ENCODE measurements around the gene MANBA. TPM values are rescaled to one million over a fixed set of nuclear protein-coding genes. Genes with fewer than 3 reads are reported as not detected.

MANBA gene
- total RNA-seq, 2 experiments from 2014 or later: 16.9 to 18.2 TPM

DNA sequence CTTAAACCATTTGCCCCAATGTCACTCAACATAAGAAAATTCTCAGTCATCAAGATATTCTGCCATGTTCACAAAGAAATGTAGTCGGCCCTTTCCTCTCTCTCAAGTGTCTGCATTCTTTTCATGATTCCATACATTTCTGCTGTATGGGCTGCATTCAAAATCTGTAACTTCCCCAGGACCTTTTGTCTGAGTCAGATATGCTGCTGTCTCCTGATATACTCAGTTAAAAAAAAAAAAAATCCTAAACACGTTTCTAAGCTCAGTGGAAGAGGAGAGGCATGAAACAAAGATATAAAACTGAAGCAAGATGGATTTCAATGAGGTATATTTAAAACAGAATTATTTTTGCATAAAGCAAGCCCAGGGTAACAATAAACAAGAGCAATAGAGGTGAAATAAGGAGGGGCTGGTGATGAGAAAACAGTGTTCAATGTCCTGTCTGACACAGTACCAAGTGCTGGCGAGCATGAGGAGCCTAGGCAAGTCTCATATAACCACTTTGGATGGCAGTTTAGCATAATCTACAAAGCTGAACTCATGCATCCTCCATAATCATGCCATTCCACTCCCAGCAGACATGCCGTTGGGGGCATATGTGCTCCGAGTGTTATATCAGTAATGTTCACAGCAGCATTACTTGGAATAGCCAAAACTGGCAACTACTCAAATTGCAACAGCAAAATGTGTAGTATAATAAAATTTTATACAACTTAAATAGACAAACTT is 76.7 kb downstream of the MANBA start:
- Histone ChIP-seq H3K36me3 (ENCODE audit: insufficient read depth, low read length) (peaks cover 11% of the 10 kb centered on the region), H3K27ac (ENCODE audit: low read depth in 1 of 2, low read length in 2 of 2) (no peak overlapping the region), H3K4me1 (ENCODE audit: insufficient read depth, low read length) (no peaks in the 10 kb centered on the region), H3K27me3 (ENCODE audit: control insufficient read depth in 1 of 2, insufficient read depth in 2 of 2, low read length in 2 of 2) (no peaks in the 10 kb centered on the region), H3K9me3 (ENCODE audit: control insufficient read depth in 1 of 2, insufficient read depth in 1 of 2, low read length in 2 of 2) (no peaks in the 10 kb centered on the region), H3K4me3 (ENCODE audit: low read length) (no peak overlapping the region)
- H3K4me1 Mint-ChIP-seq (ENCODE audit: low read depth): no peaks in the 10 kb centered on the region
- intact Hi-C loops (cut with DNase I, micrococcal nuclease): no loop called here
- ChIA-PET POLR2A (no interaction called here), CTCF (no interaction called here)
- no peaks in the 10 kb centered on the region for H3K27me3 Mint-ChIP-seq
- ATAC-seq (ENCODE audit: poor library complexity) (no peak), DNase-seq (no peak)
- no peak overlapping the region for H3K27ac Mint-ChIP-seq
- TF ChIP-seq, protein P1, sequence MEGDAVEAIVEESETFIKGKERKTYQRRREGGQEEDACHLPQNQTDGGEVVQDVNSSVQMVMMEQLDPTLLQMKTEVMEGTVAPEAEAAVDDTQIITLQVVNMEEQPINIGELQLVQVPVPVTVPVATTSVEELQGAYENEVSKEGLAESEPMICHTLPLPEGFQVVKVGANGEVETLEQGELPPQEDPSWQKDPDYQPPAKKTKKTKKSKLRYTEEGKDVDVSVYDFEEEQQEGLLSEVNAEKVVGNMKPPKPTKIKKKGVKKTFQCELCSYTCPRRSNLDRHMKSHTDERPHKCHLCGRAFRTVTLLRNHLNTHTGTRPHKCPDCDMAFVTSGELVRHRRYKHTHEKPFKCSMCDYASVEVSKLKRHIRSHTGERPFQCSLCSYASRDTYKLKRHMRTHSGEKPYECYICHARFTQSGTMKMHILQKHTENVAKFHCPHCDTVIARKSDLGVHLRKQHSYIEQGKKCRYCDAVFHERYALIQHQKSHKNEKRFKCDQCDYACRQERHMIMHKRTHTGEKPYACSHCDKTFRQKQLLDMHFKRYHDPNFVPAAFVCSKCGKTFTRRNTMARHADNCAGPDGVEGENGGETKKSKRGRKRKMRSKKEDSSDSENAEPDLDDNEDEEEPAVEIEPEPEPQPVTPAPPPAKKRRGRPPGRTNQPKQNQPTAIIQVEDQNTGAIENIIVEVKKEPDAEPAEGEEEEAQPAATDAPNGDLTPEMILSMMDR (IDR thresholded peaks at IDR 0.05): no peak
- no peaks in the 10 kb centered on the region for H3K9me3 Mint-ChIP-seq
- no peak overlapping the region for H3K4me3 Mint-ChIP-seq
- peaks cover 27% of the 10 kb centered on the region for H3K36me3 Mint-ChIP-seq (ENCODE audit: low read depth)

DNA sequence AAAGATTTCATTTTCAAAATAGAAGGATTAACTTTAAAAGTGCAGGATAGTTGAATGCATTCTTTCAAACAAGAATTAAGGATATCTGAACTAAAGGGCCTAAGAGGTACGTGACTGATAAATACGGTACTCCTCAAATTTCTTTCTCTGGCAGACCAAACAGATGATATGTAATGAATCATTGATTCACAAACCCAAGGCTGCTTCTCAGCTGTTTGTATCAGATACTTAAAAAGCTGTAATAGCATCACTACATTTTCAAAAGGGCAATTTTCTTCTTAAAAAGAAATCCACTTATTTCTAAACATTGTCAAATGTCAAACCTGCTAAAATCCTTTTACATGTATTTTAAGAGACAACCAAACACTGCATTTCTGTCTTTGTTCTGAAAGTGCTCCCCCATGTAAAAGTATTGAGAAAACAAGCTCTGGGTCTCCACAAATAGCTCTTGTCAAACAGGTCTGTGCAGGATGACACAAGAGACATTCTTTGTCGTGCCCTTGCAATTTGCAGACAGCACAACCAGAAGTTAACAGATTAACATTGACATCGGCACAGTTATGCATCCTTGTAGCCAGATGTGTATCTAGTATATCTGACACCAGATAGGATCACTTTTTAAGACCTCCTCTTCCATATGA is 82.0 kb downstream of the MANBA start:
- no peaks in the 10 kb centered on the region for H3K4me1 ChIP-seq (ENCODE audit: insufficient read depth, low read length)
- ChIA-PET CTCF (no interaction called here), POLR2A (interaction anchor here (0.6 kb wide), 1 partner anchor 135 kb away, joined by 3 read pairs; no protein-coding TSS in a partner anchor)
- ATAC-seq (ENCODE audit: poor library complexity) (no peak), DNase-seq (no peak)
- Mint-ChIP-seq H3K27ac (no peak overlapping the region), H3K4me3 (no peak overlapping the region), H3K4me1 (ENCODE audit: low read depth) (peaks cover 6% of the 10 kb centered on the region), H3K36me3 (ENCODE audit: low read depth) (peaks cover 32% of the 10 kb centered on the region), H3K27me3 (no peaks in the 10 kb centered on the region), H3K9me3 (no peaks in the 10 kb centered on the region)
- peaks cover 4% of the 10 kb centered on the region for H3K36me3 ChIP-seq (ENCODE audit: insufficient read depth, low read length)
- TF ChIP-seq, protein P1 (IDR thresholded peaks at IDR 0.05): no peak
- no peaks in the 10 kb centered on the region for H3K27me3 ChIP-seq (ENCODE audit: control insufficient read depth in 1 of 2, insufficient read depth in 2 of 2, low read length in 2 of 2)
- H3K4me3 ChIP-seq (ENCODE audit: low read length): no peak overlapping the region
- no peaks in the 10 kb centered on the region for H3K9me3 ChIP-seq (ENCODE audit: control insufficient read depth in 1 of 2, insufficient read depth in 1 of 2, low read length in 2 of 2)
- H3K27ac ChIP-seq (ENCODE audit: low read depth in 1 of 2, low read length in 2 of 2): no peak overlapping the region
- intact Hi-C loops (cut with DNase I, micrococcal nuclease): no loop called here

DNA sequence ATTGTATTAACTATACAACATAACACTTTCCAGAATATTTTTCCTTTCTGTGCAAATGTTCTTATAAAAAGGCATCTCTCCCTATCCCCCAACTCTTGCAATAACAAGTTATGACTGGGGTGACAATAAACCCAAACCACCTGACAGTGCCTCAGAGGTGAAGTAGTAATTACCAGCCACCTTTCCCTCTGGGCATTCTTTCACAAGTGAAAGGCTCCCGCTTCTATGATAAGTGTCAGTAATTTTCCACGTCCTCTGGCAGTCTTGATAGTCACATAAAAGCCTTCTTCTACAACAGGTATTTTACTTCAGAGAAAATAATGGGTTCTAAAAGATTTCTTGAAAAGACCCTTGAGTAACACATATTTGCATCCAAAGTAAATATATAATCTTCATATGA is 82.7 kb downstream of the MANBA start:
- Histone ChIP-seq H3K4me3 (ENCODE audit: low read length) (no peak overlapping the region), H3K36me3 (ENCODE audit: insufficient read depth, low read length) (peaks cover 4% of the 10 kb centered on the region), H3K9me3 (ENCODE audit: control insufficient read depth in 1 of 2, insufficient read depth in 1 of 2, low read length in 2 of 2) (no peaks in the 10 kb centered on the region), H3K4me1 (ENCODE audit: insufficient read depth, low read length) (no peaks in the 10 kb centered on the region), H3K27me3 (ENCODE audit: control insufficient read depth in 1 of 2, insufficient read depth in 2 of 2, low read length in 2 of 2) (no peaks in the 10 kb centered on the region), H3K27ac (ENCODE audit: low read depth in 1 of 2, low read length in 2 of 2) (no peak overlapping the region)
- Mint-ChIP-seq H3K36me3 (ENCODE audit: low read depth) (peaks cover 32% of the 10 kb centered on the region), H3K4me1 (ENCODE audit: low read depth) (peaks cover 6% of the 10 kb centered on the region), H3K27me3 (no peaks in the 10 kb centered on the region), H3K4me3 (no peak overlapping the region), H3K9me3 (no peaks in the 10 kb centered on the region), H3K27ac (no peak overlapping the region)
- CTCF ChIA-PET: no interaction called here
- ATAC-seq (ENCODE audit: poor library complexity) (no peak), DNase-seq (no peak)
- TF ChIP-seq, protein P1 (IDR thresholded peaks at IDR 0.05): no peak
- POLR2A ChIA-PET: no interaction called here
- intact Hi-C loops (cut with DNase I, micrococcal nuclease): no loop called here

Data from CD4-positive, alpha-beta T cell (primary cell).